ENCODE measurements around the gene IL24.

DNA sequence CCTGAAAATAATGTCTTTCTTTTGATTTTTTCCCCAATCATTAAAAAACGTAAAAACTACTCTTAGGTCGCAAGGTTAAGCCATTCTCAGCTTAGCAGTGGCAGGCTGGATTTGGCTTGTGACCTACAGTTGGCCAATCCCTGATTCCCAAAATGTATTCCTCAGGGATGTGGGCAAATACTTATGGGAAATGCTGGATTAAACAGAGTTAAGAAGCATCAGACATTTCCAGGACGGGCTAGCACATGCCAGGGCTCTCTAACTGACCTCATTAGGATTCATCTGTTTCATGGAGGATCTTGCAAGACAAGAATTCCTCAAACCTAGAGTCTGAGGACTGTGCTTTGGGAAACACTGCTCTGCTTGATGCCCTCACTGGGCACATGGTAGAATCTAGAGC lies 982 bp upstream of the IL24 start:
- TF ChIP-seq CEBPB (IDR thresholded peaks at IDR 0.05) (no peak), EP300 (IDR thresholded peaks at IDR 0.05; ENCODE audit: borderline replicate concordance) (no peak), TCF12 (IDR thresholded peaks at IDR 0.05; ENCODE audit: low read depth) (no peak), USF1 (IDR thresholded peaks at IDR 0.05) (no peak)
- TF ChIP-seq, protein P1, sequence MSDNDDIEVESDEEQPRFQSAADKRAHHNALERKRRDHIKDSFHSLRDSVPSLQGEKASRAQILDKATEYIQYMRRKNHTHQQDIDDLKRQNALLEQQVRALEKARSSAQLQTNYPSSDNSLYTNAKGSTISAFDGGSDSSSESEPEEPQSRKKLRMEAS (IDR thresholded peaks at IDR 0.05) = no peak

Data from Ishikawa (cell line).